ENCODE measurements around the gene C10orf95. TPM values are rescaled to one million over a fixed set of nuclear protein-coding genes. Genes with fewer than 3 reads are reported as not detected.

Gene C10orf95
- total RNA-seq, 4 donors from 2014 or later, result 1.4 TPM; not detected in 3

DNA sequence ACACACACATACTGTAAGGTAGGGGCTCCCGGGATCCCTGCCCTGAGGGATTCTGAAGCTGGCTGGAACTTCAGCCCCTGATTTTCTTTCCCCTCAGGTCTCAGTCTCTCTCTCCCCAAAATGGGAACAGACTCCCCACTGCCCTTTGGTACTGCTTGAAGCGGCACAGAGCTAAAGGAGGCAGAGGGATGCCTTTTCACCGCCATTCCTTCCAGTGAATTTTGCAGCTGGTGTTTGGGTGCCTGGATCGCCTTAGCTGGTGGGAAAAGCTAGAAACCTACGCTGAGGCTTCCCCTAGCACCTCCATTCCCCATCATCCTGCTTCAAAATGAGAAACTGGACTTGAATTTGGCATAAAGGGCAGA lies 16.2 kb downstream of the C10orf95 start:
- Histone ChIP-seq H3K27me3 (peaks cover 0 to 25% of the 10 kb centered on the region in 2 donors), H3K9me3 (no peaks in the 10 kb centered on the region), H3K4me3 (peak overlapping the region in 3 of 4 donors; percentile 11 to 22 (median 15)), H3K27ac (peak overlapping the region in 1 of 4 donors; percentile 60), H3K4me1 (peaks cover 0 to 46% (median 15%) of the 10 kb centered on the region in 4 donors), H3K36me3 (no peaks in the 10 kb centered on the region)
- TF ChIP-seq, protein P1, sequence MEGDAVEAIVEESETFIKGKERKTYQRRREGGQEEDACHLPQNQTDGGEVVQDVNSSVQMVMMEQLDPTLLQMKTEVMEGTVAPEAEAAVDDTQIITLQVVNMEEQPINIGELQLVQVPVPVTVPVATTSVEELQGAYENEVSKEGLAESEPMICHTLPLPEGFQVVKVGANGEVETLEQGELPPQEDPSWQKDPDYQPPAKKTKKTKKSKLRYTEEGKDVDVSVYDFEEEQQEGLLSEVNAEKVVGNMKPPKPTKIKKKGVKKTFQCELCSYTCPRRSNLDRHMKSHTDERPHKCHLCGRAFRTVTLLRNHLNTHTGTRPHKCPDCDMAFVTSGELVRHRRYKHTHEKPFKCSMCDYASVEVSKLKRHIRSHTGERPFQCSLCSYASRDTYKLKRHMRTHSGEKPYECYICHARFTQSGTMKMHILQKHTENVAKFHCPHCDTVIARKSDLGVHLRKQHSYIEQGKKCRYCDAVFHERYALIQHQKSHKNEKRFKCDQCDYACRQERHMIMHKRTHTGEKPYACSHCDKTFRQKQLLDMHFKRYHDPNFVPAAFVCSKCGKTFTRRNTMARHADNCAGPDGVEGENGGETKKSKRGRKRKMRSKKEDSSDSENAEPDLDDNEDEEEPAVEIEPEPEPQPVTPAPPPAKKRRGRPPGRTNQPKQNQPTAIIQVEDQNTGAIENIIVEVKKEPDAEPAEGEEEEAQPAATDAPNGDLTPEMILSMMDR (IDR thresholded peaks at IDR 0.05), result no peak
- DNase-seq (ENCODE audit: low spot score in 2 of 2), result no peak
- 46 to 50% methylated on average over 5 of the region's 5 CpGs for WGBS, 2 donors

DNA sequence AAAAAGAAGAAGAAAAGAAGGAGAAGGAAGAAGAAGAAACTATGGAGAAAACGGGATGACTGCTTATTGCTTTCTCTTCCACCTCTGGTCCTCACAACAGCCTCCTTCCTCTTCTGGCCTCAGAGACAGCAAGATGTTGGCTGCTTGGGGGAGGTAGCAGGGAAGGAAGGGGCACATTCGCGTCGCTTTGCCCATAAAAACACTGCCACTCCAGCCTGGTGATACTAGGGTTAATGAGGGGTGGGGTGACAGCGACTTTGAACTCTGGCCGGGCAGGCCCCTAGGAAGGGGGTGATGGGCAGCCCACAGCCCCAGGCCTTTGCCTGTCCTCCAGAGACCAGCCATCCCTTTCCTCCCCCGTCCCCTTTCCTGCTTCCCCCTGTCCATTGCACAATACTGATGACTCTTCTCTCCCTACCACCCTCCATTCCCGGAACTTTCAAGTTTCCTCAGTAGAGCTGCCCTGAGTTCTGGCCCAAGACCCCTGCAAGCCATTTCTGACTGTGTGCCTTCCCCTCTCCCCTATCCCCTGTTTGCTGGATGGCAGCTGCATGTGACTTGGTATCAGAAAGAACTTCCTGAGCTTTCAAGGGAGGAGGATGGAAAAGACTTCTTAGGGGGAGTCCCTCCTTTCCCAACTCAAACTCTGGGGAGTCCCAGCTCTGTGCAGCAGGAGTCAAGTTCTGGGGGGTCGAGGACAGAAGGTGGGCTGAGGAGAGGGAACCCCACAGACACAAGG lies 16.8 kb downstream of the C10orf95 start:
- Histone ChIP-seq H3K4me1 (peaks cover 0 to 46% (median 15%) of the 10 kb centered on the region in 4 donors), H3K36me3 (no peaks in the 10 kb centered on the region), H3K4me3 (no peak overlapping the region), H3K27ac (peak overlapping the region in 1 of 4 donors; percentile 60), H3K27me3 (peaks cover 0 to 25% of the 10 kb centered on the region in 2 donors), H3K9me3 (no peaks in the 10 kb centered on the region)
- no peak for TF ChIP-seq POLR2A (IDR thresholded peaks at IDR 0.05)
- TF ChIP-seq, protein P1 (IDR thresholded peaks at IDR 0.05), result no peak
- no peak for TF ChIP-seq EP300 (IDR thresholded peaks at IDR 0.05)
- DNase-seq (ENCODE audit: low spot score in 2 of 2), result no peak
- WGBS, 2 donors, result 15 to 18% methylated on average over 9 of the region's 9 CpGs

DNA sequence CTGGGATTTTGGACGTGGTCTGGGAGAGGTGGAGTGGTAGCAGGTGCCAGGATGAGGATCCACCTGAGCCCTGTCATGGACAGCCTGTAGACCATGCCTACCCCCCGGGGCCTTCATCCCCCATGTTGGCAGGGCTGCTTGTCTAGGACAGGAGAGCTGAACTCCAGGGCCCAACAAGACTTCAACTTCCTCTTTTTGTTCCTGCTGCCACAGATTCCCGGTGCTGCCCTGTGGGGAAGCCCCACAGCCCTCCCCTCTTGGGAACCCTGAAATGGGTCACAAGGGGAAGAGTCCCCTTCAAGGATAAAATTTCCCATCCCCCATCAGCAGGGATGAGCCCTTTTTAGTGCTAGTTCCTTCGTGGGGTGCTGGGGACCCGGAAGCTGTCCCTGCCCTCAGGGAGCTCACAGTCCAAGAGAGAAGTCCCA lies 17.7 kb downstream of the C10orf95 start:
- 52 to 70% methylated on average over 4 to 5 of the region's 5 CpGs for WGBS, 2 donors
- Histone ChIP-seq H3K27ac (no peak overlapping the region), H3K4me3 (no peak overlapping the region), H3K4me1 (peaks cover 0 to 46% (median 15%) of the 10 kb centered on the region in 4 donors), H3K9me3 (no peaks in the 10 kb centered on the region), H3K27me3 (peaks cover 0 to 25% of the 10 kb centered on the region in 2 donors), H3K36me3 (no peaks in the 10 kb centered on the region)
- no peak for DNase-seq (ENCODE audit: low spot score in 2 of 2)
- TF ChIP-seq EP300 (IDR thresholded peaks at IDR 0.05), result no peak
- no peak for TF ChIP-seq POLR2A (IDR thresholded peaks at IDR 0.05)
- TF ChIP-seq, protein P1 (IDR thresholded peaks at IDR 0.05), result no peak

DNA sequence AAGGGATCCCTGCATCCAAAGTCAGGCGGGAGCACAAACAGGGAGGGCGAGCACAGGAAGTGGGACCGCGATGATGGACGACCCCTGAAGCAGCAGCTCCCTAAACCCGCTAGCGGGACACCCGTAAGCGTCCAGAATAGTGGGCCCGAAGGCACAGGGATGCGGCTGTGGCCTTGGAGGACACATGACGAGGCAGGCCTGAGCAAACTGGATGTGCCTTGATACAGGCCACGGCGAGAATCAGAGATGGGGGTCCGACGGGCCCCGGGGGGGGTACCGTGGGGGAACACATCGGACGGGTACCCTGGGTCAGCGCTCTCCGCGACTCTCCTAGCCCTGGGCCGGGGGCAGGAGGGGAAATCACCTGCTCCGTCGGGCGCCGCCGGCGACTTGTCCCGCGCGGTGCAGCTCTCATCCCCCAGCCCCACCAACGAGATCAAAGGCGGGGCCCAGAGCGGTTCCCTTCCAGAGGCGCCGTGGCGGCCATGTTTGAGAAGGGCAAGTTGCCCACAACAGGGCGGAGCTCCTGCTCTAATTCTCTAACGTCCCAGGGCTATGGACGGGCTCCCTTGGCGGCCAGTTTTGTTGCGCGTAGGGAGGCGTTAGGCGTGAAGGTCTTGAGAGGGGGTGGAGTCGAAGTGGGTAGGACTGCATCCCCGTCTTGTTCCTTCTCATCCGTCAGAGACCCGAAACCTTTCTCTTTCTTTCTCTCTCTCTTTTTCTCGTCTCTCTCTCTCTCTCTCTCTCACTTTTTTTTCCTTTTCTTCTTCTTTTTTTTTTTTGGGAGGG lies 19.0 kb downstream of the C10orf95 start, which contains the start of gene CUEDC2:
Gene CUEDC2 (minus strand): TSS at position 413 of the 789 bp plus-strand sequence. CDS start 7,386 bp downstream, outside the sequence.
- H3K4me1 ChIP-seq, result peaks cover 0 to 46% (median 15%) of the 10 kb centered on the region in 4 donors
- H3K27me3 ChIP-seq, result peaks cover 0 to 25% of the 10 kb centered on the region in 2 donors
- H3K27ac ChIP-seq, result peak within 1 kb of the TSS; percentile 60 to 92 (median 90)
- peak within 1 kb of the TSS; percentile 76 to 100 (median 92) for H3K4me3 ChIP-seq
- no peaks in the 10 kb centered on the region for H3K9me3 ChIP-seq
- 0 to 1% methylated on average over 31 to 52 of the region's 52 CpGs for WGBS, 2 donors
- no peaks in the 10 kb centered on the region for H3K36me3 ChIP-seq
- peak; percentile 91 to 97 for DNase-seq (ENCODE audit: low spot score in 2 of 2)
- TF ChIP-seq EP300 (IDR thresholded peaks at IDR 0.05) (peak; percentile 59 to 83), POLR2A (IDR thresholded peaks at IDR 0.05) (peak in 1 of 2 donors; percentile 41)
- TF ChIP-seq, protein P1 (IDR thresholded peaks at IDR 0.05), result peak in 3 of 5 experiments; percentile 5 to 38 (median 7)
